Measurements from ENCODE around the gene SNRPD2. TPM values are rescaled to one million over a fixed set of nuclear protein-coding genes. Genes with fewer than 3 reads are reported as not detected.

SNRPD2 gene
- total and polyA plus RNA-seq, 2 of the 8 experiments (the other 6 are each of a cell fraction or from before 2014, with no cell fraction given): 645 to 759 TPM

DNA sequence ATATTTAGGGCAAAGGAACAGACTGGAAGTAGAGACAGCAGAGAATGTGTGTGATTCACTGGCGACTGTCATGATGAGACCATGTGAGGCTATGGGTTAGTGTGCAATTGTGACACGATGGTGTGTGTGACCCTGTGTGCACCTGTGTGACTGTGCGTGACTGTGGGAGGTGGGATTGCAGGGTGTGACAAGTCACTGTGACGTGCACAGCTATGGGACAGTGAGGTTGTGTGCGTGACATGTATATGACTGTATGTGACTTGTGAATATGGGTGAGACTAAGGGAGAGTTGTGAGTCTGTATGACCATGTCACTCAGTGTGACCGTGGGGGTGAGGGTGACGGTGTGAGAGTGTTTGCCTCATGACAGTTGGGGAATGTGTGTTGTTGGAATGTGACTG, 27.2 kb downstream of the SNRPD2 start:
- H3K23ac ChIP-seq (ENCODE audit: insufficient read length): no peak overlapping the region
- H2AFZ ChIP-seq (ENCODE audit: low read length): no peak overlapping the region
- ChIA-PET CTCF (ENCODE audit: partially characterized antibody) (no interaction called here), POLR2A (ENCODE audit: partially characterized antibody) (no interaction called here)
- no peaks in the 10 kb centered on the region for H3K79me2 ChIP-seq (ENCODE audit: control insufficient read depth in 1 of 2, insufficient read depth in 2 of 2, low read length in 2 of 2)
- no peak overlapping the region for H4K8ac ChIP-seq (ENCODE audit: extremely low read depth, insufficient read depth, low read length)
- FAIRE-seq (no peak), DNase-seq (ENCODE audit: low read depth in 1 of 2, low spot score in 2 of 2) (no peak)
- no peak overlapping the region for H3K56ac ChIP-seq (replicated peaks; ENCODE audit: insufficient read length, low read depth, low read length)
- no peak overlapping the region for H3K9ac ChIP-seq (replicated peaks in 1 of 4; ENCODE audit: extremely low read depth in 1 of 4, low read depth in 3 of 4, low read length in 3 of 4)
- H3K4me3 ChIP-seq (ENCODE audit: extremely low read depth in 1 of 4, insufficient read depth in 2 of 4, low read depth in 3 of 4, low read length in 4 of 4): no peak overlapping the region
- H3K18ac ChIP-seq (ENCODE audit: extremely low read depth, low read length): 0 out of 2 replicates have a peak overlapping the region, but pooled peaks have one; percentile 2
- peak overlapping the region; percentile 73 for H2BK15ac ChIP-seq (ENCODE audit: low read length)
- H3K36me3 ChIP-seq (ENCODE audit: control insufficient read depth in 2 of 4, insufficient read depth in 4 of 4, low read length in 3 of 4): no peaks in the 10 kb centered on the region
- H4K5ac ChIP-seq (ENCODE audit: insufficient read length, low read depth, low read length): no peak overlapping the region
- H2BK20ac ChIP-seq (ENCODE audit: low read length): 0 out of 2 replicates have a peak overlapping the region, but pooled peaks have one; percentile 68
- WGBS, 2 experiments (ENCODE audit: extremely low coverage in 1 of 2, insufficient coverage in 1 of 2, insufficient read length in 1 of 2, insufficient replicate concordance in 2 of 2, low coverage in 1 of 2, low lambda C conversion rate in 2 of 2, missing lambda C conversion rate in 1 of 2): 84% methylated on average over 7 of the region's 7 CpGs; no CpG with 5 or more reads in 1 of the 2 experiments
- H3K4me2 ChIP-seq (ENCODE audit: insufficient read depth in 1 of 2, low read depth in 2 of 2, low read length in 2 of 2): no peak overlapping the region
- H3K14ac ChIP-seq (ENCODE audit: insufficient read length): no peak overlapping the region
- peaks cover 0 to 2% of the 10 kb centered on the region in 2 experiments for H4K20me1 ChIP-seq (replicated peaks in 1 of 2; ENCODE audit: control insufficient read depth in 1 of 2, insufficient read depth in 2 of 2, low read length in 2 of 2)
- H4K91ac ChIP-seq (replicated peaks; ENCODE audit: insufficient read length, low read length): peak overlapping the region; percentile 31
- H2BK5ac ChIP-seq (ENCODE audit: low read depth, low read length): 0 out of 2 replicates have a peak overlapping the region, but pooled peaks have one; percentile 7
- peaks cover 14% of the 10 kb centered on the region for H3K23me2 ChIP-seq (ENCODE audit: low read depth, low read length)
- TF ChIP-seq TBP (IDR thresholded peaks at IDR 0.05; ENCODE audit: low read depth, low read length): no peak
- no peak for TF ChIP-seq CREB1 (IDR thresholded peaks at IDR 0.05)
- TF ChIP-seq EZH2 (IDR thresholded peaks at IDR 0.05; ENCODE audit: low read depth, low read length, severe bottlenecking): no peak
- no peak for TF ChIP-seq ATF2 (IDR thresholded peaks at IDR 0.05; ENCODE audit: low read length)
- no peak overlapping the region for H2BK120ac ChIP-seq (replicated peaks; ENCODE audit: low read depth, low read length)
- peaks cover 12 to 16% (median 16%) of the 10 kb centered on the region in 4 experiments for H3K27me3 ChIP-seq (replicated peaks in 1 of 4; ENCODE audit: control insufficient read depth in 3 of 4, extremely low read depth in 1 of 4, insufficient read depth in 3 of 4, low read length in 3 of 4)
- H3K4ac ChIP-seq (replicated peaks; ENCODE audit: insufficient read length, low read depth, low read length): no peak overlapping the region
- no peak overlapping the region for H3K27ac ChIP-seq (ENCODE audit: low read depth, low read length)
- H2AK5ac ChIP-seq (ENCODE audit: low read depth, low read length): peak overlapping the region; percentile 5
- H3K79me1 ChIP-seq (ENCODE audit: low read depth, low read length): no peaks in the 10 kb centered on the region
- H2BK12ac ChIP-seq (ENCODE audit: low read depth, low read length): peak overlapping the region; percentile 51; the same call in 1 of the 2 replicates
- H3K9me3 ChIP-seq (ENCODE audit: insufficient read depth in 2 of 2, low read depth in 1 of 2, low read length in 1 of 2): no peaks in the 10 kb centered on the region
- peaks cover 7 to 15% (median 10%) of the 10 kb centered on the region in 4 experiments for H3K4me1 ChIP-seq (replicated peaks in 1 of 4; ENCODE audit: control insufficient read depth in 3 of 4, insufficient read depth in 4 of 4, low read length in 3 of 4)

All from H1 (cell line).